Glomerular visceral epithelial cell (primary cell): ENCODE measurements around the gene MKLN1.
"Not testable (repeated sequence)": the region's sequence is repeated elsewhere in the genome, so short reads cannot be mapped to it uniquely, and the experiment has no call there.

Source experiments
- DNase-seq: peaks from one replicate; pipeline ENCODE4 v3.0.0-alpha.2; 2016; ENCODE audit errors: extremely low spot score

The MKLN1 gene

DNA sequence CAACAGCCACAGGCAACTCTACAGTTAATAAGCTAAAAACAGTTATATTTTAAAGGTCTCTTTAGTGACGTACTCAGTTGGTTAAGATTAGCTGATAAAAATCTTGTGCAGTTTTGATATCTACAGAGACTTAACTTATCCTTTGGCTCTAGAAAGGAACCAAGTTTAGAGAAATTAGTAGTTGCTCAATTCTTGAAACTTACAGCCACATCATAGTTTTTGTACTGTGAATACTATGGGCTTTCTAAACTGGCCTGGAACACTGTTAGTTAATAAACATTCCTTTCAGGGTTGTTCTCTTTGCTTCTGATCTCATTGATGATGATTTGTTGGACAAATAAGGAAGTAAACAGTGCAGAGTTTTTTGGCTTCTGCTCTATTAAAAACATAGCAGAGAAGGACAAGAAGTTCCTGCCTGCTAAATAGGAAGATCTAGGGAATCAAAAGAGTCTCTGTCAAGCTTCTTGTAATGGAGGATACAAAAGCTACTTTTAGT is 73.1 kb downstream of the MKLN1 start:
- DNase-seq, result no peak

DNA sequence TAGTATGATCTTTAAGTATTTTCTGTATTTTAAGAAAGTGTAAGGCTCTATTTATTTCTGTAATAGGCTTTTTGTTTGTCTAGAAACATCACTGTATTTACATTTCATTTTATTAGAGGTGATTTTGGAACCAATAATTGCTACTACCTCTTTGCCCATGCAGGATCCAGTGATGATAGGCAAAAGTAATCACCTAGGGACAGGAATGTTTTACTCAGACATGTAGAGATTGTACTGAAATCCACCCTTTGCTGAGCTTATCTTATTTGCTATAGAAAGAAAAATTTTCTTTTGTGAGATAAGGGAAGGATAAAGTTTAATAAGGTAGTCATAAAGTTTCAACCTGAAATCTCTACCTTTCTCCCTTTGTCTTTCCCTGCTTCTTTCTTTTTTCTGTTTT is 73.5 kb downstream of the MKLN1 start:
- no peak for DNase-seq

DNA sequence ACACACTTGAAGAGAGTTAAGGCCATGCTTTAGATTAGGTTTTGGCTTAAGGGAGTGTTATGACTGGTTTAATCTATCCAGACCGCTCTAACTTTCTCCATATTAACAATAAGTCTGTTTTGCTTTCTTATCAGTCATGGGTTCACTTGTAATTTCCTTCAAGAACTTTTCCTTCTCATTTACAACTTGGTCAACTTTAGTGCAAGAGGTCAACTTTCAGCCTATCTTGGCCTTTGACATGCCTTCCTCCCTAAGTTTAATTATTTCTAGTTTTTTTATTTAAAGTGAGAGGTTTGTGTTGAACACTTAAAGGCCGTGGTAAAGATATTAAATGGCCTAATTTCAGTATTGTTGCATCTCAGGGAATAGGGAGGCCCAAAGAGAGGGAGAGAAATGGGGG is 75.6 kb downstream of the MKLN1 start:
- DNase-seq, result no peak

DNA sequence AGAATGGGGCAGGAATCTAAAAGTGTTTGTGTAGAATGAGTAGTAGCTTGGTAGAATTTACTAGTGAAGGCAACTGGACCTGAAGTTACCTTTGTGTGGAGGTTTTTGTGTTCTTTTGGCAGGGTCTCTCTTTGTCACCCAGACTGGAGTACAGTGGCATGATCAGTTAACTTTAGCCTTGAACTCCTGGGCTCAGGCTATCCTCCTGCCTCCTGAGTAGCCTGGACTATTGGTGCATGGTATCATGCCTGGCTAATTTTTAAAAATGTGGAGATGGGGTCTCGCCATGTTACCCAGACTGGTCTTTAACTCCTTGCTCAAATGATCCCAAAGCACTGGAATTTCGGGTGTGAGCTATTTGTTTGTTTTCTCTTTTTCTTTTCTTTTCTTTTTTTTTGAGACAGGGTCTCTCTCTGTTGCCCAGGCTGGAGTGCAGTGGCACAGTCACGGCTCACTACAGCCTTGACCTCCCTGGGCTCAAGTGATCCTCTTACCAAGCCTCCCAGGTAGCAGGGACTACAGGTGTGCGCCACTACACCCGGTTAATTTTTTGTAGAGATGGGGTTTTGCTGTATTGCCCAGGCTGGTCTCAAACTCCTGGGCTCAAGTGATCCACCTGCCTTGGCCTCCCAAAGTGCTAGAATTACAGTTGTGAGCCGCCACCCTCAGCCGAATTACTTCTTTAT is 76.7 kb downstream of the MKLN1 start:
- DNase-seq, result no peak

DNA sequence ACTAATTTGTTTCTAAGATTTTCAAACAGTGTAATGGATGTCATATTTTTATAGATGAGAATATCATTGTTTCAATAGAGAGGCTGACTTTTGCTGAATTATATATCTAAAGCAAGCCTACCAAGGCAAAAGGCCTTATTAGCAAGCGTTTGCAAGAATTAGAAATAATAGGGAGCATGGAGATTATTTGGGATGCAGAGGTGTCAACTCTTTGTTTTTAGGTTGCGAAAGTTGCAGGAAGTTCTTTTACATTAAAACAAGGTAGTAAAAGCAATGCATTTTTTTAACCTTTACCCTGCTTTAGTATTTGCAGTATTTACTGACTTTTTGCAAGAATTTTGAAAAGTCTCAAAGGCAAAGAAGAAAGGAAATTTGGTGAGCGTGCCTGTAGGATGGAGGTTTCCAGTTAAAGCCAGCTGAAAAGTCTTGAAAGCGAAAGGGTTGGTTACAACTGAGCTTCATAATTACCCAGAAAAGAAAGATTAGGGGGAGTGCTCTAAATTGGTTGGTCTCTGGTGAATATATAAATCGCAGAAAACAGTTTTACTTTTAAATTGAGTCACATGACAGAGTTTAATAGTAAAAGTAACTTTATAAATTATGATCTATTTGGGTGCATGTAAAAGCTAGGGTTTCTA is 81.6 kb downstream of the MKLN1 start:
- no peak for DNase-seq

DNA sequence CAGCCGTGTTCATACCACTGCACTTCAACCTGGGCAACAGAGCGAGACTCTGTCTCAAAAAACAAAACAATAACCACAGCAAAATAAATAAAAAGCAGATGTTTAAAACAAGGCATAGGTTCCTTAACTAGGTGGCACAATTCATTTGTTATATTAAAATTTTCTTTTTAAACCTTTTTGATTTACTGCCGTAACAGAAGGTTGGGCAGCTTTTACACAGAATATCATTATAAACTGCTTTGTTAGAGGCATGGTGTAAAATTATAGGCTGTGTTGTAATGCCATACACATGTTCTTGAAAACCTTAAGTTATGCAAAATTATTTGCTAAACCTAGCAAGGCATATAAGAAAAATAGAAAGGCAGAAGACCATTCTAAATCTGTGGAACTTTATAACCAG is 84.4 kb downstream of the MKLN1 start:
- DNase-seq, result no peak

DNA sequence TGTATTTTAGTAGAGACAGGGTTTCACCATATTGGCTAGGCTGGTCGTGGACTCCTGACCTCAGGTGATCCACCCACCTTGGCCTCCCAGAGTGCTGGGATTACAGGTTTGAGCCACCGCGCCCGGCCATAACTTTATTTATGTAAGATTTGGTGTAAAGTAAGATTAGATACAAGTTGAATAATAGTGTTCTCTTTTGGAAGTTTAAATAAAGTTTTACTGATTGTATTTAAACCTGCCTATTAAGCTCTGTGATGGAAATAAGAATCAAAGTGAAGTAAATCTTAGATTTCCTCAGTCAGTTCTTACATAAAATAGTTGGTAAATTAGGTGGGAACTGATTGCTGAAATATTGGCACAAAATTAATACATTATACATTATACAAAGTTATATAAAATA is 86.0 kb downstream of the MKLN1 start:
- DNase-seq, result no peak

DNA sequence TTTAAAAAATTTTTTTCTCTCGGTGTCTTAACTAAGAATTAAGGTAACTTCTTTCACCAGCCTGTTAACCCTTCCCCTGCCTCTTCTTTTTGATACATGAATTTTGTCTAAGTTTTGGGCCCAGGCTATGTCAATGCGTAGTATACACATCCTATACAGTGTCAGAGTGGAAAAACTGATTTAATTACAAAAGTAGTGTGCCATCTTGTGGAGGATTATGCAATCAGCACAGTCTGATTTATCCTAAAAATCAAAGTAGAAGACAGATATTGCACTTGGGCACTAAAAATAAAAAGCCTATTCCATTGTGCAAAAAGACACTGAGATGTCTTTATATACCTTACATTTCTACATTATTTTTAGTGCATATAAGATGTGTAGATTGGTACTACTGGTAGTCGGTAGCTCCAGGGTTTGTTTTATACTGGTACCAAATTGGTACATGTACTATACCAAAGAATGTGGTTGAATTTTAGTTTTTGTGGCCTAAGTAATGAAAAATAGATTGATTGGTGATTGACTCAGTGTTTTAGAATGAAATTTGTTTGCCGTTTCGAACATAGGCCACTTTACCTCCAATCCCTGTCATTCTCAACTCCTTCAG is 96.6 kb downstream of the MKLN1 start:
- DNase-seq, result peak; percentile 33

DNA sequence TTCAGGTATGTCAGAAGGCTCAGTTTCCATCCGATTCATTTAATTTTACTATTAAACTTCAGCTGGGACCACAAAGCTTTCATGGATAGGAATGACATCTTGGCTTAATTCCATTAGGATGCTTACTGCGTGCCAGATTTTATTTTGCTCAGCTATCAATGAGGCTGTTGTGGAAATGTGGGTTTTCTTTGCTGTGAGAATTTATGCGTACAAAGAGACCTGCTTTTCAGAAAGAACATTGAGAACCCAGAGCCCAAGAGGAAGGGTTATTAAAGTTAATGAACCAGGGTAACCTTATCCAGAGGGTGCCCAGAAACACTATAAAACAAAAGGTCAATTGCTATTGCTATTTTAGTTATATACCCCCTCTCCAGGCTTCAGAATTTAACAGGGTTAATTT is 98.3 kb downstream of the MKLN1 start:
- DNase-seq, result no peak

DNA sequence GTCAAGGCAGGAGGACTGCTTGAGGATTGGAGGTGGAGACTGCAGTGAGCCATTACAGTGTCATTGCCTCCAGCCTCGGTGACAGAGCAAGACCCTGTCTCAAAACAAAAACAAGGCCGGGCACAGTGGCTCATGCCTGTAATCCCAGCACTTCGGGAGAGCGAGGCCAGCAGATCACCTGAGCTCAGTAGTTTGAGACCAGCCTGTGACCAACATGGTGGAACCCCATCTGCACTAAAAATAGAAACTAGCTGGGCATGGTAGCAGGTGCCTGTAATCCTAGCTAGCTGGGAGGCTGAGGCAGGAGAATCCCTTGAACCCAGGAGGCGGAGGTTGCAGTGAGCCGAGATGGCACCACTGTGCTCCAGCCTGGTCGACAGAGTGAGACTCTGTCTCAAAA is 103.2 kb downstream of the MKLN1 start:
- not testable (repeated sequence) for DNase-seq

DNA sequence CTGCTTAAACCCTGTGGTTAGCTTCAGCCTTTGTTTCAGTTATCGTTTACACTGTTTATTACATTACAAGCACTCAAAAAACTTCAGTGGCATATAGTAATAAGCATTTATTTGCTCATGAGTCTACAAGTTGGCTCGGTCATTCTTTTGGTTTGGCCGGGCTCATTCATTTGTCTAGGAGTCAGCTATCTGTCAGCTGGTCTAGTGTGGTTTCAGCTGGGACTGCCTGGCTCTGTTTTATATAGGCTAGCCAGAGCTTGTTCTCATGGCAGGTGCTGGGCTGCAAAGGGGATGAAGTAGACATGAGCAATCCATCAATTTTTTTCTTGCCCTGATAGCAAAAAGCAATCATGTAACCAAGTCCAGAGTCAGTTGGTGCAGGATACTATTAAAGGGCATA is 103.6 kb downstream of the MKLN1 start:
- no peak for DNase-seq

DNA sequence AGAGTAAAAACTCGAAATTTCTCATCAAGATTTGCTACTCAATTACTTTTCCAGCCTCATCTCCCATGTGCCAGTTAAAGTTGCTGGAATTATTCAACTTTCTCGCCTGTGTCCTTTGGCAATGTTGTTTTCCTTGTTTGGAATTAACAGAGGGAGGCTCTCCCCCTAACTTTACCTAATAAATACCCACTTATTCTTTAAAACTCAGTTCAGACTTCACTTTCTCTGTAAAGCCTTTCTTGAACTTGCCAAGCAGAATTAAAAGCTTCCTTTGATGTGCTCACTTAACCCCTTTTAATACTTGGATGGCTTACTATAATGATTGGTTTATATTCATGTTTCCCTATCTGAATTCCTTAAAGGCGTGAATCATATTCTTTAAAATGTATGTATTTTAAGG is 104.1 kb downstream of the MKLN1 start:
- DNase-seq, result no peak

DNA sequence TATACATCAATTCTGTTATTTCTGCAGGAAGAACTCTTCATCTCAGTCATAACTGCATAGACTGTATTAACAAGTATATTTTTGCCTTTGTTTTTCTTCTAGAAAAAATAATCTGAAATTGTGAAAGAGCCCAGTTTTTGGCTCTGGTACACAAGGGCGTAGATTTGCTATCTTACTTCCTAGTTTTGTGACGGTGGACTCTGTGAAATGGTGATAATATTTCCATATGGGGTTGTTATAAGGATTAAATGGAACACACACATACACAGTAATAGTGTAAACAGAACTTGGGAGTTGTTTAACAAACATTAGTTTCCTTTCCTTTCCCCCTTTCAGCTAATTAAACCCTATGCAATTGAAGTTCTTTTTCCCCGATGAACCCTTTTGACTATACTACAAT is 108.7 kb downstream of the MKLN1 start:
- DNase-seq, result no peak

DNA sequence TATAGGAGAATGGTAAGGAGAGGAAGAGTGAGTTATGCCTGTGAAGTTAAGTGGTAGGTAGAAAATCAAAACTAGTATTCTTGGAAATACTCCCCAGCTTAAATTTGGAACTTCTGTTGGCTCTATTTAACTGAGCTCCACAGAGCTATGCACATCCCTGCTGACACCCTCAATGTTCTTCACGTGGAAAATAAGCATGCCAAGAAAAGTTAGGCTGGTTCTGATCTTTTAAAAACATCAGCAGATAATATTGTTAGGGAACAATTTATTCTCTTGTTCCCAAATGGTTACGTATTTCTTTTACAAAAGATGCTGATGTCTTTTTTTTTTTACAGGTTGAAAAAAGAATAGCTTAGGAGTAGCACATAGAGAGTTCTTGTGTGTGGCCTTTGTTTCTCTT is 111.3 kb downstream of the MKLN1 start:
- DNase-seq, result no peak

DNA sequence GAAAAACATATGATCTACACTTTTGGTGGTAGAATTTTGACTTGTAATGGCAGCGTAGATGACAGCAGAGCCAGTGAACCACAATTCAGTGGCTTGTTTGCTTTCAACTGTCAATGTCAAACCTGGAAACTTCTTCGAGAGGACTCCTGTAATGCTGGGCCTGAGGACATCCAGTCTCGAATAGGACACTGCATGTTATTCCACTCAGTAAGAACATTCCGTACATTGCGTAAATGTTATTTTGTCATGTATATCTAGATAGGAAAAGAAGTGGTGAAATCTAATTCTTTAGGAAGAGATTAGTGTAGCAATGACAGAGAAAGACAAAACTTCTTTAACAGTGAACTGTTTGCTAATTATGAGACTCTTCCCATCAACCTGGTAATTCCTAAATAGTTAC is 115.8 kb downstream of the MKLN1 start:
- no peak for DNase-seq

DNA sequence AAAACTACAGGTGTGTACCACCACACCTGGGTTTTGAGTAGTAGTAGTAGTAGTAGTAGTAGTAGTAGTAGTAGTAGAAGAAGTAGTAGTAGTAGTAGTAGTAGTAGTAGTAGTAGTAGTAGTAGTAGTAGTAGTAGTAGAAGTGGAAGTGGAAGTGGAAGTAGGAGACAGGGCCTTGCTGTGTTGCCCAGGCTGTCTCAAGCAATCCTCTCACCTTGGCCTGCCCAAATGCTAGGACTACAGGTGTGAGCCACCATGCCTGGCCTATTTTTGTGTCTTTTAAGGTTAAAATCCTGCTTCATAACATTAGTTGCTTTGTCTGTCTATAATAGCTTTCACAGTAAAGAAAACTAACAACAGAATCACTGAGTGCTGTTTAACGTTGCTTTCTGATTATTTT is 117.0 kb downstream of the MKLN1 start:
- no peak for DNase-seq

DNA sequence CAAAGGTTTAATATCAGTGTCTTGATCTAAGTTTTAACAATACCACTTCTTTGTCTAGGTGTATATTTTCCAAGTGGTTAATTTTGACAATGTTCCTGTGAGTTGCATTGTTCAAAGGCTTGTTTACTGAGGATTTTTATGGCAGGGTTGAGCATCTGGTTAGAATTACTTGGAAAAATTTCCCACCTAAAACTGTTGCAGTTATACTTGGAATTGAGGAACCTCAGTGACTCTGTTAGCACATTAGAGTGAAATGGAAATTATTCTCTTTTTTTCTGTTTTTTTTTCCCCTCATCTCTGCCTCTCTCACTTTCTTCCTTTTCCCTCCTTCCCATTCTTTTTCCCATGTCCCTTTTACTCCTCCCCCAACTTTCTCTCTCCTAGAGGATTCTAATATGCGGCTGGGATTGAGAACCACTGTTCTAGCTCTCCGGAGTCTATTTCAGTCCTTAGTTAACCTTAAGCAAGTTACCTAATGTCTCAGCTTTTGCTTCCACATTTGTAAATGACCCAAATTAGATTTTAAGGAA is 121.8 kb downstream of the MKLN1 start:
- no peak for DNase-seq

DNA sequence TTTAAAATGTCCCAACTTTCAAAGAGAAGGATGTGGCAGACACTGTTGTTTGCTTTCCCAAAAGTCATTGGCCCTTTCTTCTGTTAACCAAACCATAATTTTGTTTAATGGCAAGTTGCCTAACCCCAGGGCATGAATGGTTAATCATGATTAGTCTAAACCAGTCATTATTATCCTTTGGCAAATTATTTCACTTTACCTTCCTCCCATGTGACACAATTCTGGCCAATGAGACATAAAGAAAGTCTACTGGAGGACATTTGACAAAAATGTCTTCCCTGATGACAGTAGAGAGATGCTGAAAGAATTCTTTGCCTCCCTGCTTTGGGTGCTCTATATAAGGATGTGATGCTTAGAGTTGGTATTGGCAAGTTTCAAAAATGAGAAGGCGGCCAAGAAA is 126.8 kb downstream of the MKLN1 start:
- DNase-seq, result no peak

DNA sequence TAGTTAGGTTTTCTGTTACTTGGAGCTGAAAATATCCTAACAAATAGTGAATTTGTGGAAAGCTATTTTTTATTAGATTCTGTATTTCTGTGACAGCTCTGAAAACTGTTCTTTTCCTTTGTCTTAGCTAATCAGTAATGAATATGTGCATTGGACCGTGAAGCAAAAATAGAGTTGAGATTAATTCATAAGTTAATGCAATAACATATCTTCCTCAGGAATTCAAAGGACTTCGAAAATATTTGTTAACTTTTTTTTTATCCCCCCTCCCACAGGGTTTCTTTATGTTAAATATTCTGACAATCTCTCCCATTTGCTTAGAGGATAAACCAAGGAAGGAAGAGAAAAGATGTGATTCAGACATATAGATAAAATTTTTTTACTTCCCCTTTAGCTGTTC is 127.3 kb downstream of the MKLN1 start:
- DNase-seq, result peak; percentile 18

DNA sequence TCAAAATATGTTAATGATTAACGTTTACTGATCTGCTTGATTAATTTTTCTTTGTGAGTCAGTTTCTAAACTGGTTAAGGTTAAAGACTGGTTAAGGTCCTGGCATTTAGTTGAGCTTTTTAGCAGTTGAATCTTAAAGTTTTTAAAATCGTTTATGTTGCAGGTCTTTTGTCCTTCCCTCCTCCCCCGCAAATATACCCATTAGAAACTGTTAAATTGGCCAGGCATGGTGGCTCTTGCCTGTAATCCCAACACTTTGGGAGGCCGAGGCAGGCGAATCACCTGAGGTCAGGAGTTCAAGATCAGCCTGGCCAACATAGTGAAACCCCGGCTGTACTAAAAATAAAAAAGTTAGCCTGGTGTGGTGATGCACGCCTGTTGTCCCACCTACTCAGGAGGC is 127.9 kb downstream of the MKLN1 start:
- DNase-seq, result peak; percentile 33

DNA sequence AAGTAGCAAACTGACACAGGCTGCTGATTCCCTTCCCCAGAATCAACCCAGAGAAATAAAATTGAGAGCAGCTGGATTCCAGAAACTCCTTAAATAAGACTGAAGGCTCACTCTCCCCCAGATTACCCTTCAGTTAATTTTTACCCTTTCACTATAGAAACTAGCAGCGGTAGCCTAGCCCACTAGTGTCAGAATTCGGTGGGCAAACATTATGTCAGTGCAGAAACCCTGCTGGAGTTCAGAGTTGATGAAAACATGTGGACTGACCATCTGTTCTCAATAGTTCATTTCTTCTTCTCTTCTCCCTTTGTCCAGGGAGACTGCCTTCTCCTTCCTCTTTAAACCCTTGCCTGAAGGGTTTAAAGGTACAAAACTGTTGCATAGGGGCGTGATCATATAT is 128.7 kb downstream of the MKLN1 start:
- no peak for DNase-seq

DNA sequence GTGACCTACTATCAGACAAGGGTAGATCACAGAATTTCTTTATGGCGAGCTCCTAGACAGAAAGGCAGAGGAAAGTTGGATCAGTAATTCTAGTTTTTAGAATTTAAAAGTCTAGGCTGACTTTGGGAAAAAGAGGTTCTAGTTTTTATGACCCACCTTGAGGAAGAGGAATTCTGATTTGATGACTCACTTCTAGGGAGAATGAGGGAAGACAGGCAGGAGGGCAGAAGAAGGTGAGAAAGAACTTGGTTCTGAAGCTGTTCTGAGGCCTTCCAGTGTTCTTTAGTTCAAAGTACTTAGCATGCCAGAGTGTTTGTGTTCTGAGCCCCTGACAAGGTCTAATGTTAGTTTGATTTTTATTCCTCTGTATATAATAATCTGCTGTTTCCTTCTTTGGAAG is 131.6 kb downstream of the MKLN1 start:
- DNase-seq, result peak; percentile 26

DNA sequence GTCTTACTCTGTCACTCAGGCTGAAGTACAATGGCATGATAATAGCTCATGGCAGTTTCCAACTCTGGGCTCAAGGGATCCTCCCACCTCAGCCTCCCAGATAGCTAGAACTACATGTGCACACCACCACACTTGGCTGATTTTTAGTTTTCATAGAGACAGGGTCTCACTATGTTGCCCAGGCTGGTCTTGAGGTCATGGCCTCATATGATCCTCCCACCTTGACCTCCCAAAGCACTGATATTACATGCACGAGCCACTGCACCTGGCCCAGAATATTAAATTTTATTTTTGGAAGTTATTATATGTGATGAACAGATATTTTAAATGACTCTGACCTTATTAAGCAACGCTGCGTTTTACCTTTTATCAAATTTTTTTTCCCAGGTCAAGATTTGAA is 134.4 kb downstream of the MKLN1 start:
- DNase-seq, result no peak
